OCI-LY3 (cell line): Measurements from ENCODE around the gene GPR6.

Experiments used
- EZH2phosphoT487 ChIP-seq: fragments of 200-600 bp; shearing (Covaris generic); IDR thresholded peaks from 2 replicates; pipeline ENCODE4 v1.6.1; 2018; ENCODE audit warnings: antibody characterized with exemption, mixed run types, low read depth
- TF ChIP-seq, protein P1 (sequence below): fragments of 200-600, 300-600 bp; sonication (generic); IDR thresholded peaks from 2 replicates; pipeline ENCODE4 v1.5.1; 2014; ENCODE audit warnings: antibody characterized with exemption, low read length, low read depth

DNA sequence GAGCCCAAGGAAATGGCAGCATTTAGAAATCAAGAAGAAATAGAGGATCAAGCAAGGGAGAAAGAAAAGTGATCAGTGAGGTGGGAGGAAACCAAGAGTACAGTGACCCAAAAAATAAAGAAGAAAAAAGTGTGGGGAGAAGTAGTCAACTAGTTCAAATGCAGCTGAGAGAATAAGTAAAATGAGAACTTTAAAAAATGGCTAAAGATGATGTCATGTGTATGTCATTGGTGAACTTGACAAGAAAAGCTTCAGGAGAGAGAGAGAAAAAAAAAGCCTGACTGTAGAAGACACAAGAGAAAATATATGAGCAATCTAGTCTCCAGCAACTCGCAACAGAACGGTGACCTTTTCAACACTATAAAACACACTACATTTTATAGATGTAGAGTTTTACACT is 6.3 kb downstream of the GPR6 start:
- TF ChIP-seq, protein P1, sequence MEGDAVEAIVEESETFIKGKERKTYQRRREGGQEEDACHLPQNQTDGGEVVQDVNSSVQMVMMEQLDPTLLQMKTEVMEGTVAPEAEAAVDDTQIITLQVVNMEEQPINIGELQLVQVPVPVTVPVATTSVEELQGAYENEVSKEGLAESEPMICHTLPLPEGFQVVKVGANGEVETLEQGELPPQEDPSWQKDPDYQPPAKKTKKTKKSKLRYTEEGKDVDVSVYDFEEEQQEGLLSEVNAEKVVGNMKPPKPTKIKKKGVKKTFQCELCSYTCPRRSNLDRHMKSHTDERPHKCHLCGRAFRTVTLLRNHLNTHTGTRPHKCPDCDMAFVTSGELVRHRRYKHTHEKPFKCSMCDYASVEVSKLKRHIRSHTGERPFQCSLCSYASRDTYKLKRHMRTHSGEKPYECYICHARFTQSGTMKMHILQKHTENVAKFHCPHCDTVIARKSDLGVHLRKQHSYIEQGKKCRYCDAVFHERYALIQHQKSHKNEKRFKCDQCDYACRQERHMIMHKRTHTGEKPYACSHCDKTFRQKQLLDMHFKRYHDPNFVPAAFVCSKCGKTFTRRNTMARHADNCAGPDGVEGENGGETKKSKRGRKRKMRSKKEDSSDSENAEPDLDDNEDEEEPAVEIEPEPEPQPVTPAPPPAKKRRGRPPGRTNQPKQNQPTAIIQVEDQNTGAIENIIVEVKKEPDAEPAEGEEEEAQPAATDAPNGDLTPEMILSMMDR = no peak
- no peak for TF ChIP-seq EZH2phosphoT487
